K562 (cell line): Measurements from ENCODE around the gene PIGL. TPM values are rescaled to one million over a fixed set of nuclear protein-coding genes. Genes with fewer than 3 reads are reported as not detected.

Experiments
- polyA plus RNA-seq, 8 experiments: library from polyadenylated mRNA; depleted of rRNA in 4 of 8; stranded (reverse) in 5 of 8; unstranded in 3 of 8; fragments of >200 nt; fragmentation: Nextera tagmentation in 2 of 8; fragmentation: Illumina TruSeq in 1 of 8; extraction: Ambion mirVana in 2 of 8; extraction: Trizol in 1 of 8; gene quantifications; 2 replicates each; pipeline versions ENCODE4 v1.2.1 to v1.2.3, GENCODE V29; 2011 to 2014; ENCODE audit warnings: inconsistent platforms in 1 of 8, missing spikeins in 1 of 8
- total RNA-seq, 7 experiments: library from RNA; depleted of rRNA in 6 of 7; stranded (reverse); fragments of >200 nt in 6 of 7; fragmentation: Illumina TruSeq in 2 of 7; extraction: Trizol in 2 of 7; gene quantifications; 2 replicates each; pipeline versions ENCODE4 v1.2.1 to v1.2.3, GENCODE V29; 2011 to 2021; ENCODE audit warnings: low replicate concordance in 1 of 7
- TF ChIP-seq, protein P1 (sequence below): fragments of 200-600 bp; sonication (generic); IDR thresholded peaks from one replicate; pipeline ENCODE4 v1.6.1; 2012; ENCODE audit warnings: mild to moderate bottlenecking, low read depth, low read length, inconsistent platforms
- TF ChIP-seq, protein P2 (sequence below): fragments of 250-450 bp; sonication (Bioruptor Pico); IDR thresholded peaks from 2 replicates; pipeline ENCODE4 v1.4.0; 2020; ENCODE audit warnings: mild to moderate bottlenecking, moderate library complexity

The PIGL gene
- total and polyA plus RNA-seq, 9 of the 15 experiments (the other 6 are each of a cell fraction or from before 2014, with no cell fraction given): 19.9 to 55.3 (median 29.6) TPM

DNA sequence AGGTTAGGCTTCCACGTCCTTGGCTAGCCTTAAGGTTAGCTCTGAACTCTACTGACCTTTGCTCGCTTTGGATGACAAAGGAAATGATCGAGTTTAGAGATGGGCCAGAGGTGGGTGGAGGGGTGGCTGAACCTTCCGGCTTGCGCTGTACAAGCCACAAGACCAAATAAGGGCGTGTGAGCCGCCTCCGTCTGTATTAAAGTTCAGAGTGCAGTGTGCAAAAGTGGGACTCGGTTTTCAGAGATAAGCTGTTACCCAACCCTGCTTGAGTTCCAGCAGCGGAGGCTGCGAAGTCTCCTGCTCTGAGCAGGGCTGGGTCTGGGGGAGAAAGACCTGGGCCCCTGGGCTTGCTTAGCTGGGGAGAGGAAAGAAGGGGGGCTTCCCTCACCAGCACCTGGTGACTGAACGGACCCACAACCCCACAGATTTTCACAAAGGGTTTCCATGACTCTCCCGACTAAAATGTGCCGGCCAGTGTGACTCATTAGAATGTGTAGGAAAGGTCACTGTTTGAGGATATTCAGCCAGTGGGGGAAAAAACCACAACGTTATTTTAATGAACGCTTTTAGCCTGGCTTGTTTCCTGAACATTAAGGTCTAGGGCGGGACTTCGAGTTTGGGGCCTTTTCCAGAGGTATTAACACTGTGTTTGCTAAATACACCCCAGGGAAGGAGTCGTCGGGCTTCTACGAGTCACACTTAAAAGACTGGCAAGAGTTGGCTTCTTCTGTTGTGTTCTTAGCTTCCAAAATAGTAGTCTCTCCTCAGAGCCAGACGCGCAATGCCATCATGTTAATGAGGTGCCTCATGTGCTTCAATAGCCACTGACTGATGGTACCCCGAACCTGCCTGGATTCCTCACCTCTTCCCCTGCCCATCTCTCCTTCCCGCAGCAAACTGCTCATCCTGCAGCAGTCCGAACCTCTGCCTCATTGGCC is 69.3 kb downstream of the PIGL start (continued):
- TF ChIP-seq, protein P1, sequence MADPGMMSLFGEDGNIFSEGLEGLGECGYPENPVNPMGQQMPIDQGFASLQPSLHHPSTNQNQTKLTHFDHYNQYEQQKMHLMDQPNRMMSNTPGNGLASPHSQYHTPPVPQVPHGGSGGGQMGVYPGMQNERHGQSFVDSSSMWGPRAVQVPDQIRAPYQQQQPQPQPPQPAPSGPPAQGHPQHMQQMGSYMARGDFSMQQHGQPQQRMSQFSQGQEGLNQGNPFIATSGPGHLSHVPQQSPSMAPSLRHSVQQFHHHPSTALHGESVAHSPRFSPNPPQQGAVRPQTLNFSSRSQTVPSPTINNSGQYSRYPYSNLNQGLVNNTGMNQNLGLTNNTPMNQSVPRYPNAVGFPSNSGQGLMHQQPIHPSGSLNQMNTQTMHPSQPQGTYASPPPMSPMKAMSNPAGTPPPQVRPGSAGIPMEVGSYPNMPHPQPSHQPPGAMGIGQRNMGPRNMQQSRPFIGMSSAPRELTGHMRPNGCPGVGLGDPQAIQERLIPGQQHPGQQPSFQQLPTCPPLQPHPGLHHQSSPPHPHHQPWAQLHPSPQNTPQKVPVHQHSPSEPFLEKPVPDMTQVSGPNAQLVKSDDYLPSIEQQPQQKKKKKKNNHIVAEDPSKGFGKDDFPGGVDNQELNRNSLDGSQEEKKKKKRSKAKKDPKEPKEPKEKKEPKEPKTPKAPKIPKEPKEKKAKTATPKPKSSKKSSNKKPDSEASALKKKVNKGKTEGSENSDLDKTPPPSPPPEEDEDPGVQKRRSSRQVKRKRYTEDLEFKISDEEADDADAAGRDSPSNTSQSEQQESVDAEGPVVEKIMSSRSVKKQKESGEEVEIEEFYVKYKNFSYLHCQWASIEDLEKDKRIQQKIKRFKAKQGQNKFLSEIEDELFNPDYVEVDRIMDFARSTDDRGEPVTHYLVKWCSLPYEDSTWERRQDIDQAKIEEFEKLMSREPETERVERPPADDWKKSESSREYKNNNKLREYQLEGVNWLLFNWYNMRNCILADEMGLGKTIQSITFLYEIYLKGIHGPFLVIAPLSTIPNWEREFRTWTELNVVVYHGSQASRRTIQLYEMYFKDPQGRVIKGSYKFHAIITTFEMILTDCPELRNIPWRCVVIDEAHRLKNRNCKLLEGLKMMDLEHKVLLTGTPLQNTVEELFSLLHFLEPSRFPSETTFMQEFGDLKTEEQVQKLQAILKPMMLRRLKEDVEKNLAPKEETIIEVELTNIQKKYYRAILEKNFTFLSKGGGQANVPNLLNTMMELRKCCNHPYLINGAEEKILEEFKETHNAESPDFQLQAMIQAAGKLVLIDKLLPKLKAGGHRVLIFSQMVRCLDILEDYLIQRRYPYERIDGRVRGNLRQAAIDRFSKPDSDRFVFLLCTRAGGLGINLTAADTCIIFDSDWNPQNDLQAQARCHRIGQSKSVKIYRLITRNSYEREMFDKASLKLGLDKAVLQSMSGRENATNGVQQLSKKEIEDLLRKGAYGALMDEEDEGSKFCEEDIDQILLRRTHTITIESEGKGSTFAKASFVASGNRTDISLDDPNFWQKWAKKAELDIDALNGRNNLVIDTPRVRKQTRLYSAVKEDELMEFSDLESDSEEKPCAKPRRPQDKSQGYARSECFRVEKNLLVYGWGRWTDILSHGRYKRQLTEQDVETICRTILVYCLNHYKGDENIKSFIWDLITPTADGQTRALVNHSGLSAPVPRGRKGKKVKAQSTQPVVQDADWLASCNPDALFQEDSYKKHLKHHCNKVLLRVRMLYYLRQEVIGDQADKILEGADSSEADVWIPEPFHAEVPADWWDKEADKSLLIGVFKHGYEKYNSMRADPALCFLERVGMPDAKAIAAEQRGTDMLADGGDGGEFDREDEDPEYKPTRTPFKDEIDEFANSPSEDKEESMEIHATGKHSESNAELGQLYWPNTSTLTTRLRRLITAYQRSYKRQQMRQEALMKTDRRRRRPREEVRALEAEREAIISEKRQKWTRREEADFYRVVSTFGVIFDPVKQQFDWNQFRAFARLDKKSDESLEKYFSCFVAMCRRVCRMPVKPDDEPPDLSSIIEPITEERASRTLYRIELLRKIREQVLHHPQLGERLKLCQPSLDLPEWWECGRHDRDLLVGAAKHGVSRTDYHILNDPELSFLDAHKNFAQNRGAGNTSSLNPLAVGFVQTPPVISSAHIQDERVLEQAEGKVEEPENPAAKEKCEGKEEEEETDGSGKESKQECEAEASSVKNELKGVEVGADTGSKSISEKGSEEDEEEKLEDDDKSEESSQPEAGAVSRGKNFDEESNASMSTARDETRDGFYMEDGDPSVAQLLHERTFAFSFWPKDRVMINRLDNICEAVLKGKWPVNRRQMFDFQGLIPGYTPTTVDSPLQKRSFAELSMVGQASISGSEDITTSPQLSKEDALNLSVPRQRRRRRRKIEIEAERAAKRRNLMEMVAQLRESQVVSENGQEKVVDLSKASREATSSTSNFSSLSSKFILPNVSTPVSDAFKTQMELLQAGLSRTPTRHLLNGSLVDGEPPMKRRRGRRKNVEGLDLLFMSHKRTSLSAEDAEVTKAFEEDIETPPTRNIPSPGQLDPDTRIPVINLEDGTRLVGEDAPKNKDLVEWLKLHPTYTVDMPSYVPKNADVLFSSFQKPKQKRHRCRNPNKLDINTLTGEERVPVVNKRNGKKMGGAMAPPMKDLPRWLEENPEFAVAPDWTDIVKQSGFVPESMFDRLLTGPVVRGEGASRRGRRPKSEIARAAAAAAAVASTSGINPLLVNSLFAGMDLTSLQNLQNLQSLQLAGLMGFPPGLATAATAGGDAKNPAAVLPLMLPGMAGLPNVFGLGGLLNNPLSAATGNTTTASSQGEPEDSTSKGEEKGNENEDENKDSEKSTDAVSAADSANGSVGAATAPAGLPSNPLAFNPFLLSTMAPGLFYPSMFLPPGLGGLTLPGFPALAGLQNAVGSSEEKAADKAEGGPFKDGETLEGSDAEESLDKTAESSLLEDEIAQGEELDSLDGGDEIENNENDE: no peak
- TF ChIP-seq, protein P2, sequence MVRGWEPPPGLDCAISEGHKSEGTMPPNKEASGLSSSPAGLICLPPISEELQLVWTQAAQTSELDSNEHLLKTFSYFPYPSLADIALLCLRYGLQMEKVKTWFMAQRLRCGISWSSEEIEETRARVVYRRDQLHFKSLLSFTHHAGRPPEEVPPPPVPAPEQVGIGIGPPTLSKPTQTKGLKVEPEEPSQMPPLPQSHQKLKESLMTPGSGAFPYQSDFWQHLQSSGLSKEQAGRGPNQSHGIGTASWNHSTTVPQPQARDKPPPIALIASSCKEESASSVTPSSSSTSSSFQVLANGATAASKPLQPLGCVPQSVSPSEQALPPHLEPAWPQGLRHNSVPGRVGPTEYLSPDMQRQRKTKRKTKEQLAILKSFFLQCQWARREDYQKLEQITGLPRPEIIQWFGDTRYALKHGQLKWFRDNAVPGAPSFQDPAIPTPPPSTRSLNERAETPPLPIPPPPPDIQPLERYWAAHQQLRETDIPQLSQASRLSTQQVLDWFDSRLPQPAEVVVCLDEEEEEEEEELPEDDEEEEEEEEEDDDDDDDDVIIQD: no peak
